Choroid plexus epithelial cell (primary cell): ENCODE data around the gene BLOC1S4.

Experiments
- DNase-seq: peaks from one replicate; pipeline ENCODE4 v3.0.0-alpha.2; 2010; ENCODE audit warnings: low read depth
- H3K4me3 ChIP-seq: 2 replicates; pipeline ENCODE4 v1.5.1; 2011; ENCODE audit warnings: low read depth, mild to moderate bottlenecking, control low read depth, low read length, moderate library complexity
- TF ChIP-seq, protein P1 (sequence below): conservative IDR thresholded peaks from 2 replicates; pipeline ENCODE4 v1.5.1; 2011; ENCODE audit warnings: low read depth, mild to moderate bottlenecking, control low read depth, inconsistent platforms, low read length, moderate library complexity

Gene BLOC1S4

DNA sequence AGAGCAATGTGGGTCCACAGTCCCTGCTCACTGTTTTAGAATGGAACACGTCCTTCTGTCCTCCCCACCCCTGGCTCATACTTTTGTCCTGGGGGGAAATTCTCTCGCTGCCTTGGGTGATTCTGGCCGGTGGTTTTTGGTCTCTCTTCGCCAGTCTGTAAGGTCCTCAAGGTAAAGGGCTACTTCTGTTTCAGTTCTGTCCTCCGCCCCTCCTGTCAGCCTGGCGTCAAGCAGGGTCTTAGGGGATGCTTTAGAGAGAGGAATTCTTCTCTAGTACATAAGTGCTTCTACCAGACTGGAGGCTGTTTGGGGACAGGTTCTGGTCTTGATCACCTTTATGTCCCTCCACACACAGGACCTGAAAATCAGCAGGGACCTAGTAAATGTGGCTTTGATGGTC is 5.7 kb upstream of the BLOC1S4 start:
- H3K4me3 ChIP-seq, result peak overlapping the region; percentile 84
- TF ChIP-seq, protein P1, sequence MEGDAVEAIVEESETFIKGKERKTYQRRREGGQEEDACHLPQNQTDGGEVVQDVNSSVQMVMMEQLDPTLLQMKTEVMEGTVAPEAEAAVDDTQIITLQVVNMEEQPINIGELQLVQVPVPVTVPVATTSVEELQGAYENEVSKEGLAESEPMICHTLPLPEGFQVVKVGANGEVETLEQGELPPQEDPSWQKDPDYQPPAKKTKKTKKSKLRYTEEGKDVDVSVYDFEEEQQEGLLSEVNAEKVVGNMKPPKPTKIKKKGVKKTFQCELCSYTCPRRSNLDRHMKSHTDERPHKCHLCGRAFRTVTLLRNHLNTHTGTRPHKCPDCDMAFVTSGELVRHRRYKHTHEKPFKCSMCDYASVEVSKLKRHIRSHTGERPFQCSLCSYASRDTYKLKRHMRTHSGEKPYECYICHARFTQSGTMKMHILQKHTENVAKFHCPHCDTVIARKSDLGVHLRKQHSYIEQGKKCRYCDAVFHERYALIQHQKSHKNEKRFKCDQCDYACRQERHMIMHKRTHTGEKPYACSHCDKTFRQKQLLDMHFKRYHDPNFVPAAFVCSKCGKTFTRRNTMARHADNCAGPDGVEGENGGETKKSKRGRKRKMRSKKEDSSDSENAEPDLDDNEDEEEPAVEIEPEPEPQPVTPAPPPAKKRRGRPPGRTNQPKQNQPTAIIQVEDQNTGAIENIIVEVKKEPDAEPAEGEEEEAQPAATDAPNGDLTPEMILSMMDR, result no peak
- DNase-seq, result no peak

DNA sequence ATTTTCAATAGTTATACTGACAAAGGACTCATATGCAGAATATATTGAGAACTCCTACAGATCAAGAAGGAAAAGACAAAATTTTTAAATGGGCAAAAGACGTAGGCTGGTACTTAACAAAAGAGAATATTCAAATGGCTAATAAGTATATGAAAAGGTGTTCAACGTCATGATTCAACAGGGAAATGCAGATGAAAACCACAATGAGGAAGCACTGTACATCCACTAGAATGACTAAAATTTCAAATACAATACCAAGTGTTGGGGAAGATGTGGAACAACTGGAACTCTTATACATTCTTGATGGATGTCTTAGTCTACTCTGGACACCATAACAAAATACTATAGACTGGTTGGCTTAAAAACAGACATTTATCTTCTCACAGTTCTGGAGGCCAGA is 5.0 kb upstream of the BLOC1S4 start:
- TF ChIP-seq, protein P1, result no peak
- no peak overlapping the region for H3K4me3 ChIP-seq
- DNase-seq, result no peak

DNA sequence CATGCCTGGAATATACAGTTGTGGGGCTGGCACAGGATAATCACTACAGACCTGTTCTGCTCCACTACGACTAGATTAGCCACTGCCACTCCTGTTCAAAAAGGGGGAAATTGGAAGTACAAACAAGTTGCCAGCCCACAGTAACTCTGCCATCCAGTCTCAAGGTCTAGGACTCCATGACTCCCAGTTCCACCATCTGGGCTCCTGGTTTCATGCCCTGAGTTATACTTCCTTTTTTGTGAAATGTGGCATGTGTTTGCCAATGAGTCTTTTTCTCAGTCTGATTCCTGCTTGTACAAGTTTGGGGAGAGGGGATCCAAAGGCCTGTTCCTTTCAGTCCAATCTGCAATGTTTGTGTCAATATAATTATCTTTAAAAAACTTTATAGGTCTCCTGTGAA is 1.0 kb upstream of the BLOC1S4 start:
- no peak overlapping the region for H3K4me3 ChIP-seq
- TF ChIP-seq, protein P1, result no peak
- no peak for DNase-seq

DNA sequence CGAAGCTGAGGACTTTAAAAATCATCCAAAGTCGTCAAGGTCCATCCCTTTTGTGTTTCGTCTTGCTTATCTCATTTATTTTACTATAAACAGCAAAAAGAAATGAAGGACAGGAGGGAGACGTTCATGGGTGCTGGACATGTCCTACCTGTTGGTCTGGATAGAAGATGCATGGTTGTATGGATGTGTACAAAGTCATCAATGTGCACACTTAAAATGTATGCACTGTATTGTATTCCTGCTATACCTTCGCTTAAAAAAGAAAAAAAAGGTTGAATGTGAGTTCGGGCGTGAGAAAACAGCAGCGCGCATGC is 313 bp upstream of the BLOC1S4 start:
- peak overlapping the region; percentile 88 for H3K4me3 ChIP-seq
- TF ChIP-seq, protein P1, result no peak
- no peak for DNase-seq

DNA sequence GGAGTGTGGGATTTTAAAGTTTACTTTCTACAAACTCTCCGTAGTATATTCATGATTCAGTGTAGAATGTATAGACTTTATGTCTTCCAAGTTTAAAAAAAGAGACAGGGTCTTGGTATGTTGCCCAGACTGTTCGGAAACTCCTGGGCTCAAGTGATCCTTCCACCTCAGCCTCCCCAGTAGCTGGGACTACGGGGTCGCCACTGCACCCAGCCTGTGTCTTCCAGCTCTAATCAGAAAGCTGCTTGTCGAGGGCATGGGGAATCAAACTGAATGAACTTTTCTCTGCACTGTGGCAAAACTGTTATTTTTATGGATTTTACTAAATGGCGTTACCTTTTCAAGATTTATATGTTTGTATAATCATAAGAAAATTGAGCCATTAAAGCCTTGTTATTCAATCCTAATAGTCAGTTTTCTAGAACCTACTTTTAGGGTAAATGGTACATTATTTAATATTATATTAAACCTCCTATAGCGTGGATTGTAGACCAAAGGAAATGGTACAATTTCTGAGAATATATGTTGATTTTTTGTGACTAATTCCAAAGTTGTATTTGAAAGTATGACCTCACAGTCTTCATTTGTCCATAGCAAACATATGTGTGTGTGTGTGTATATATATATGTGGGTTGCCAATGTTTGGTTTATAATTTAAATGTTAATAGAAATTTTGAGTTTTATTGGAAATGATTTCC is 1.1 kb downstream of the BLOC1S4 start:
- TF ChIP-seq, protein P1, result no peak
- no peak for DNase-seq
- peak overlapping the region; percentile 88 for H3K4me3 ChIP-seq

DNA sequence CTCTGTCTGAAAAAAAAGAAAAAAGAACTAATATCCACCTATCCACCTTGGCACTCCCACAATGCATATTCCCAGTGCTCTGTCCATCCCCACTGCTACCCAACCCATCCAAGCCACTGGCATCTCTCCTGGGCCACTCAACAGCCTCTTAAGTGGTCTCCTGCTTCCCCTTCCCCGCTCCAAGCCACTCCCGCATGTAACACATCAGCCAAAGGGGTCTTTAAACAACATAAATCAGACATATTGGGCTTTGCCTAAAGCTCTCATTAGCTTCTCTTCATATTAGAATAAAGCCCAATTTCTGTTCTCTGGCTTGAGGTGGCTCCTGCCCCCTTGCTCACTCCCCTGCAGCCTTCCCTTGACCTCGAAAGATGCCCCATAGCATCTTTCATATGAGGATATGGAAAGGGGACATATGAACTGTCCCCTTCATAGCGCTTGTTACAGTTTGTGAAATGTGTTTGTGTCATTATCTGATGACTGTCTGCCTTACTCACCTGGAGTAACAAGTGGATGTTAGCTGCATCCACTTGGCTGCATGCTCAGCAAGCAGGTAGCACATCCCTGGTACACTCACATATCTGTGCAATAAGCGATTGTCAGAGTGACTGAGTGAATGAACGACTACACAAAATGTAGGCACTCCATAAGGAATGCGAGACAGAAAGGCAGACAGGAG is 3.1 kb downstream of the BLOC1S4 start:
- no peak for DNase-seq
- TF ChIP-seq, protein P1, result no peak
- no peak overlapping the region for H3K4me3 ChIP-seq
